Measurements from ENCODE around the gene LDLRAD1.
"Not testable (repeated sequence)": the region's sequence is repeated elsewhere in the genome, so short reads cannot be mapped to it uniquely, and the experiment has no call there.

GRCh38 chr1:54019562-54020176, 1.7 kb upstream of the LDLRAD1 start:
- TF ChIP-seq CTCF, POLR2A (IDR thresholded peaks at IDR 0.05): not testable (repeated sequence)
